GOT3 (cell line): ENCODE data around the gene CELA2A.
"Not testable (repeated sequence)": the region's sequence is repeated elsewhere in the genome, so short reads cannot be mapped to it uniquely, and the experiment has no call there.

Experiments used
- DNase-seq: peaks from one replicate; lab custom pipeline; 2025; ENCODE audit warnings: mixed read lengths; lab: John Stamatoyannopoulos, UW

Gene CELA2A

DNA sequence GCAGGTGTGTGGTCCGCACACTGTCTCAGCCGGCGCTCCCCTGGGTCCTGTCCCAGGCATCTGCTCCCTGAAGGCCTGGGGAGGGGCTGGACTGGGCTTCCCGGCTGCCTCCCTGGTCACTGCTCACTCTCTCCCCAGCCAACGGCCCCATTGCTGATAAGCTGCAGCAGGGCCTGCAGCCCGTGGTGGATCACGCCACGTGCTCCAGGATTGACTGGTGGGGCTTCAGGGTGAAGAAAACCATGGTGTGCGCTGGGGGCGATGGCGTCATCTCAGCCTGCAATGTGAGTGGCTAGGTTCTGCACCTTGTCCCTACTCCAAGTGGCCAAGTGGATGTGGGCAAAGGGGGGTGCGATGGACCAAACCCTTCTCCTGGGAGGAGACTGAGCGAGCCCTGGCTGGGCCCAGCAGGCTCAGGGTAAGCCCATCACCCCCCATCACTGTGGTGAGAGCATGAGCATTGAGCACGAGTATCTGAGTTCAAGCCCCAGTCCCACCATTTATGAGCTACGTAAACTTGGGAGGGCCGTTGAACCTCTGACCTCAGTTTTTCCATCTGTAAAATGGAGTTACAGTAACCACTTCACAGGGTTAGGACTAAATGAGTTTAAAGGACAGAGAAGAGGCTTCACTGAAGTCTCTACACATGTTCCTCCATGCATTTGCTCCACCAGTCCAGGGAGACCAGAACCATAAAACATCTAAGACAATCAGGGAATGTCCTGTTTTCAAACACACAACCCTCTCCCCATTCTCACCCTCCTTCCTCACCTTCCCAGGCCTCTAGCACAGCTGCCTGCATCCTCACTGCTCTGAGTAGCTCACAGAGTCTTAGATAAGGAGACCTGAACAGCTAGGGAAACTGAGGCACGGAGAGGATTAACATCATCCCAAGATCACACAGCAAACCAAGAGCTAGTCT, 11.8 kb upstream of the CELA2A start:
- DNase-seq = no peak

DNA sequence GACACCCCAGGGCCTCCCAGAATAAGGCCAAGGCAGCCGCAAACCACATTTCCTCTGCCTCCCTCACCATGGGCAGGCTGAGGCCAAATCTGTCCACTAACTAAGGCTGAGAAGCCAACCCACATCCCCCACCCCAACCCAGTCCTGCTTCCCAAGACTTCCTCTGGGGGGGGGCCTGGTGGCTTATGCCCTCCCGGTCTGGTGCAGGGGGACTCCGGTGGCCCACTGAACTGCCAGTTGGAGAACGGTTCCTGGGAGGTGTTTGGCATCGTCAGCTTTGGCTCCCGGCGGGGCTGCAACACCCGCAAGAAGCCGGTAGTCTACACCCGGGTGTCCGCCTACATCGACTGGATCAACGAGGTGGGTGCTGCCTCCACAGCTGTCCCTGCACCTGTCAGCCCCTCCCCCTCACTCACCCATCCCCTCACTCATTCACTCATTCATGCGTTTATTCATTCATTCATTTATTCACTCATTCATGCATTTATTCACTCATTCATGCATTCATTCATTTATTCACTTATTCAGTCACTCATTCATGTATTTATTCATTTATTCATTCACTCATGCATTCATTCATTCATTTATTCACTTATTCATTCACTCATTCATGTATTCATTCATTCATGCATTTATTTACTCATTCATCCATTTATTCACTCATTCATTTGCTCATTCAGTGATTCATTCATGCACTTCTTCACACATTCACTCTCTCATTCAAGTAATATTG, 11.0 kb upstream of the CELA2A start:
- DNase-seq = no peak

DNA sequence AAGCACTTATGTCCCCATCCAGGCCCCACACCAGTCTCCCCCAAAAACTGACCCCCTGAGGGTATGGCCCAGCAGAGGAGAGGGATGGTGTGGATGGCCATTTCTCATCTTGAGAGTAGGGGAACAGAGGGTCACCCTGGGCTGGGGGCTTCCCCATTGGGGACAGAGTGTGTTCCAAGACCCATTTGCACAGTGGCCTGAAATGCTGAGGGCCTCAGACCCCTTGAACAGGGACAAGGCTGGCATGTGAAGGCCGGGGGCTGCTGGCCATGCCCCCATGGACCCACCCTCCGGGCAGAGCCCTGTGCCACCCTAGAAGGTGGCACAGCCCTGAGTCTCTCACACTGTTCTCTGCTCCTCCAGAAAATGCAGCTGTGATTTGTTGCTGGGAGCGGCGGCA, 10.3 kb upstream of the CELA2A start:
- no peak for DNase-seq

DNA sequence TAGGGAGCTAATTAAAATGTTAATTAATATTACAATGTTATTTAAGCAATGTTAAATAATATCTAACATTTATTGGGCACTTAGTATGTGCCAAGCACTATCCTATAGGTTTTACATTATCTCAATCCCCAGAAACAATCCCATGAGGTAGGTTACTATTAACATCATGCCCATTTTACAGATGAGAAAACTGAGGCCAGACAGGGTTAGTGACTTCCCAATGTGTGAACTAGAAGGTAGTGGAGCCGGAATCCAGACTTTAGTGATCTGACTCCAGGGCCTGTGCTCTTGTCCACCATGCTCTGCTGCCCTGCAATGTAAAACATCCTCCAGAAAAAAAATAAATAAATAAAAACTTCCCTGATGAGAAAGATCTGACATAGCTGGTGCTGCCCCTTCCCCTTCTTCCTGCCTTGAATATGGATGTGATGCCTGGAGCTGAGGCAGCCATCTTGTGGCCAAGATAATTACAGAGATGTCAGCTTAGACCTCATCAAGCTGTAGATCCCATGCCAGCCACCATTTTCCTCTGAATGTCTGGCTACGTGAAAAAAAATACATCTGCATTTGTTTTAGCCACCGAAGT, 7.6 kb upstream of the CELA2A start:
- DNase-seq = no peak

DNA sequence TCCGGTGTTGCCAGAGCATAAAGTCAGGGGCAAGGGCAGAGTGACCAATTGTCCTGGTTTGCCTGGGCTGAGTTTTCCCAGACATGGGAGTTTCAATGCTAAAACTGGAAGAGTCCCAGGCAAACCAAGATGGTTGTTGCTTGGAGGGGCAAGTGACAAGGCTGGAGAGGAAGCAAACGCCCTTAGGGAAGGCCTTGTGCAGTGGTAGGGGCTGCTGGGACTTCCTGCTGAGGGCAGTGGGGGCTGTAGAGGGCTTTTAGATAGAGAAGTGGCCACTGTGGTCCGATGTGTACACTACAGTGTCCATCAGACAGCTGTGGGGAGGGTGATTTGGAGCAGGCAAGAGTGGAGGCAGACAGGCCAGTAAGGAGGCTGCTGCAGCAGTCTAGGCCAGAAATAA, 7.0 kb upstream of the CELA2A start:
- no peak for DNase-seq

DNA sequence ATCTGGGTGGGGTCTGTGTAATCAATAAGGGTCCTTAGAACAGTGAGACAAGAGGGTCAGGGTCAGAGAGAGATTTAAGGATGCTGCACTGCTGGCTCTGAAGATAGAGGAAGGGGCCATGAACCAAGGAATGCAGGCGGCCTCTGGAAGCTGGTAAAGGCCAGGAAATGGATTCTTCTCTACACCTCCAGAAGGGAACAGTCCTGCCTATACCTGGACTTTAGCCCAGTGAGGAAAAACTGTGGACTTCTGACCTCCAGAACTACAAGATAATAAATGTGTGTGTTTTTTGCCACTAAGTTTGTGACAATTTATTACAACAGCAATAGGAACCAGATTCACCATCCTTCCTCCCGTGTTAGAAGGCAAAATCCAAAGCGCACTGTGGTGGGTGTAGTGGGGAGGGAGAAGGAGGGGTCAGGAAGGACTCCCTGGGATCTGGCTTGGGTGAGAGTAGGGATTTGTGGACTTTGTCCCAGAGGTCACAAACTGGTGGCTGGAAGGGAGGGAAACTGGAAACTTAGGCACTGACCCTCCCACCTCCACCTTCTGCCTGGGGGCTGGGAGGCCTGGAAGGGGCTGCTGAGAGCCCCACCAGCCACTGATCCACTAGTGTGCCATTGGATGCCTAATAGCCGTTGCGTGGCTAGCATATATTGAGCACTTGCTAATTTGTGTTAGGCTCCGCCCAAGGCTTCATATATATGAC, 5.4 kb upstream of the CELA2A start:
- DNase-seq = no peak

DNA sequence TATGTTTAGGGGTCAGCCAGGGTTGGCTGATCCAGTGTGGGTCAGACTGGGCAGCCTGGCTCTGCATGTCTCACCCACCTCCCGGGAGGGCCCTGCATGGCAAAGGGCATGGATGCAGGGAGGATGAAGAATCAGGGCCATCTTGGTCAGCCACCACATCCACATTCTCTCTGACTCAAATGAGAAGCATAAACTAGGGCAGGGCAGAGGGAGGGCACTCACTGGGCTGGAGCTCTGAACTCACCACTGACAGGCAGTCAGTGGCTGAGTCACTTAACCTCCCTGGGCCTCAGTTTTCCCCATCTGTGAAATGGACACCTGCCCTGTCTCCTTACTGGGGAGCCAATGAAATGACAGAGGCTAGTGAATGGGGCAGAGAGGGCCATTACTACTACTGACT, 4.3 kb upstream of the CELA2A start:
- DNase-seq = no peak

DNA sequence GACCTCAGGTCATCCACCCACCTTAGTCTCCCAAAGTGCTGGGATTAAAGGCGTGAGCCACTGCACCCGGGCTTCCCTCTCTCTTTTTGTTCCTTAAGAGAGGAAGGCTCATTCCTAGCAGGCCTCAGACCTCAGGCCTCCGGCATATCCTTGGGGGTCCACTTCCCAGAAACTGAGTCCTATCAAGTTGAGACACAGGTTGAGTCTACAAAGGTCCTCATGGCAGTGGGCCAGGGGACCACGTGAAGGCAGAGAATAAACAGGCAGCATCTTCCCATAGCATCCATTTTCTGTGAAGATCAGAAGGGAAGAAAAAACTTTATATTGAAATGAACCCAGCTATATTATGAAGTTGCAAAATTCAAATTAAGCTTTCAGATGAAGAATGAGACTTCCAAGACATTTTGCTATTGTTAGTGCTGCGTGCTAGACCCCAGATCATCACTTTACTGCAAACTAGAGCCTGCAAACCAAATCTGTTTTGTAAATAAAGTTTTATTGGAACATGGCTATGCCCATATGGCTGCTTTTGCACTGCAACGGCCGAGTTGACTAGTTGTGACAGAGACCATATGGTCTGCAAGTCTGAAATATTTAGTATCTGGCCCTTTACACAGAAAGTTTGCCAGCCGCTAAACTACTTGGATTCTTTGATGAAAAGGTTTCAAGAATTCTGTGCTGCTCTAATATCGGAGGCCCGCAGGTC, 3.5 kb upstream of the CELA2A start:
- DNase-seq = no peak

DNA sequence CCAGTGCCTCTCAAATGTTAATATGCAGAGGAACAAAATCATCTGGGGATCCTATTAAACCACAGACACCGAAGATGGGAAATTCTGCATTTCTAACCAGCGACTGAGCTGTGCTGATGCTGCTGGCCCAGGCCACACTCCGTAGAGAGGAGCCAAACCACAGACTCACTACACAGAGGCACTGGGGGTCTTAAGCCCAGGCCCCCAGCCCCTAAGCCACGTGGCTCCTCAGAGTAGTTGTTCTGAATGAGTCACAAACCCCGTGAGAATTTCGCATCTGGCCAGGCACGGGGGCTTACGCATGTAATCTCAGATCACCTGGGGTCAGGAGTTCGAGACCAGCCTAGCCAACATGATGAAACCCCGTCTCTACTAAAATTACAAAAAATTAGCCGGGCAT, 2.8 kb upstream of the CELA2A start:
- DNase-seq = no peak

DNA sequence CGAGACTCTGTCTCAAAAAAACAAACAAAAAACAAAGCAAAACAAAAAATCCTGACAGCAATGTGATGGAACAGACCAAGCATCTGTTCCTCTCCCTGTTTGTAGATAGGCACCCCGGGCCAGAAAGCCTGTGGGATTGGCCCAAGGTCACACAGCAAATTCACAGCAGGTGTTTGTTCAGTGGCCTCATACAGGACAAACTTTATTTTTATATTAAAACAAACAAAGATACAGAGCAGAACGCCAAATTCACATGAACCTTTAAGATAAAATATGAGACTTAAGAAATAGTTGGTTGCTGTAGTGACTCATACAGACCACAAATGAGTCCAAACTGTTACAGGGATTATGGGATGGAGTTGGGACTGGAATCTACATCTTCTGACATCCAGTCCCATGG, 2.3 kb upstream of the CELA2A start:
- no peak for DNase-seq

DNA sequence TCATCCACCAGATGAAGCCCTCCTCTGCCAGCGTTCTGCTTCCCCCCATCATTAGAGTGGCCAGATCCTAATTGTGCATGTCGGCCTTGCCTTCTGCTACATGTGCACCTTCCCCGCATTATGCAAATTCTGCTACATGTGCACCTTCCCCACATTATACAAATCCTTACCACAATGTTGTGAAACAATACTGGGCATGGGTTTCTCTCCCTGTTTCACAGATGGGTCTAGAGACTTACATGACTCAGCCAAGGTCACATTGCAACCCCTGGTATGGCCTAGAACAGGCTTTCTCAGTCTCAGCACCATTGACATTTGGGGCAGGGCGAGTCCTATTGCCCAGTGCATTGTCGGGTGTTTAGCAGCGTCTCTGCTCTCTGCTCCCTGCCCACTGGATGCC, 1.0 kb upstream of the CELA2A start:
- DNase-seq = no peak

DNA sequence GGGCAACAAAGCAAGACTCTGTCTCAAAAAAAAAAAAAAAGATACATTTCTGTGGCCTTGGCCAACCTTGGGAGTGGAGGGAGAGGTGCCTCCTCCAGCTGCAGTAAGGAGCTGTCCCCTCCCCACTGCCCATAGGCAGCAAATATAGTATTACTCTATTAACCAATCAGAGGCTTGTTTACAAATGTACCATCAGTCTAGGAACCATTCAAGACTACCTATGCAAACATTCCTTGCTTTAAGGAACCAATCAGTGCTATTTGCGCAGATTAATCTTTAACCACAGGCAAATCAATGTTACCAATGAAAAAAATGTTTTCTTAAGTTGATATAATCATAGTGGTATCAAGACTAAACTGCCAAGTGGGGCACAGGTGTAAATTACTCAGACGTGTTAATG, 1.1 kb downstream of the CELA2A start:
- no peak for DNase-seq

DNA sequence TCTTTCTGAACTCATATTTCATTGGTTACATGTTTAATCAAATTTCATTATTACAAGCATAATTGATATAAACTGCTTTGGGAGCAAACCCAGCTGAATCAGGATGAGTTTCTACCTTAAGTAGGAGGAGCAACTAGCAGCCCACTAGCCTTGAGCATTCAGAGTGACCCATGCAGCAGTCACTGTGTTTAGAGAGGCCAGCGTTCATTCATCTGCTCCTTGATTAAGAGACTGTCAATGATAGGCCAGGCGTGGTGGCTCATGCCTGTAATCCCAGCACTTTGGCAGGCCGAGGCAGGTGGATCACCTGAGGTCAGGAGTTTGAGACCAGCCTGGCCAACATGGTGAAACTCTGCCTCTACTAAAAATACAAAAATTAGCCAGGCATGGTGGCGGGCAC, 1.9 kb downstream of the CELA2A start:
- DNase-seq = not testable (repeated sequence)

DNA sequence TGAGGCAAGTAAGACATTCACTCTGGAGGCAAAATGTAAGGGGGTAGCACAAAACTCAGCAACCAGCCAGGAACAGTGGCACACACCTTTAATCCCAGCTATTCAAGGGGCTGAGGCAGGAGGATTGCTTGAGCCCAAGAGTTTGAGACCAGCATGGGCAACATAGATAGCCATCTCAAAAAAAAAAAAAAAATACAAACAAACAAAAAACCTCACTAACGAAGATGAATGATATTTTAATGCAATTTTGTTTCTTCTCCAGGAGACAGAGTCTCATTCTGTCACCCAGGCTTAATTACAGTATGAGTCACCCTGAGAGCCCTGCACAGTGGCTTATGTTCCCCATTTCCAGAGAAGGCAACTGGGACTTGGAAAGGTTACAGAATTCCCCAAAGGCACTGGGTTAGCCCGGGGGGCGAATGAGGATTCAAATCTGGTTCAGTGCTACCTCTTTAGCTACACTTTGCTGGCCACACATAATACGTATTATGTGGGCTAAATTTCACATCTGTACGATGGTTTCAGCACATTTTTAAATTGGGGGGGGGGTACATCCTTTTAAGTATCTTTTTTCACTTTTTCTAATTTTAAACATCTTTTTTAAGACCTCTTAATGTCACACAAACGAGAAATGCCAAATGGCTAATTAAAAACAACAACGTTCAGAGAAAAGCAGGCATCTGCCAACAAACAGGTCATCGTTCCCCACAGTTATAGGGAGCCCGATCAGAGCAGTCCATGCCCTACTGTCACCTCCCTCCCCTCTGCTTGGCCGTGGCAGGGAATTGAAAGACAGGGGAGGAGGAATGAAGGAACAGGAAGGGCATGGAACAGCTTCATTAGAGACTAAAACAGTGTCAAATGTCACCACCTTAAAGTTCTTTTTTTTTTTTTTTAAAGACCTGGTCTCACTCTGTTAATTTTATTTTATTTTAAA, 3.5 kb downstream of the CELA2A start:
- no peak for DNase-seq

DNA sequence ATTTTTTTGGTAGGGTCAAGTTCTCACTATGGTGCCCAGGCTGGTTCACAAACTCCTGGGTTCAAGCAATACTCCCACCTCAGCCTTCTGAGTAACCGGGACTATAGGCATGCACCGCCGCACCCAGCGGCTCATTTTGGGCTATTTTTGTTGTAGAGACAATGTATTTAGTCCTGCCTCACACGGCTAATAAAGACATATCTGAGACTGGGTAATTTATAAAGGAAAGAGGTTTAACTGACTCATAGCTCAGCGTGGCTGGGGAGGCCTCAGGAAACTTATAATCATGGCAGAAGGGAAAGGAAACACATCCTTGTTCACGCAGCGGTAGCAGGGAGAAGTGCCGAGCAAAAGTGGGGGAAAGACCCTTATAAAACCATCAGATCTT, 4.2 kb downstream of the CELA2A start:
- DNase-seq = no peak

DNA sequence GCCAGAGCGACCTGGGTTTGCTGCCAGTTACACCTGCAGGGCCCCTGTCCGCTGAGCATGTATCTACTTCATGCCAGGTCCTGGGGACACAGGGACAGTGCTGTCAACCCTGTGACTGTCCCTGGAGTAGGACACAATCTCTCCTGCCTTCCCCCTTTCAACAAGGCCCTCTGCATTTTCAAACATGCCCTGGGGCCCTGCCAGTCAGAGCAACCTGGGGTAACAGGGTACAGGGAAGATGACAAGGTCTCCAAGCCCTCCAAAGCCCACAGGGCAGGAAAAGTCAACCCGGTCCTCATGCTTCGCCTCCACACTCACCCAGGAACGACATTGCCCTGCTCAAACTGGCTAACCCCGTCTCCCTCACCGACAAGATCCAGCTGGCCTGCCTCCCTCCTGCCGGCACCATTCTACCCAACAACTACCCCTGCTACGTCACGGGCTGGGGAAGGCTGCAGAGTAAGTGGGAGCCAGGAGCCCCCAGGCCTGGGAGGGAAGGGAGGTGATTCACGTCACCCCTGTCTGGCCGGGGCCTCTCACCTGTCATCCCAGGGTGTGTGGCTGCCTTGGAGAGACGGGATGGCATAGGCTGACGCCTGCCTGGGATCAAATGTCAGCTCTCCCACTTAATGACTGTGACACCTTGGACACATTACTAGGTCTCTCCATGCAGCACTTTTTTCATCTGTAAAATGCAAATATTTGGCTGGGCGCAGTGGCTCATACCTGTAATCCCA, 6.7 kb downstream of the CELA2A start:
- not testable (repeated sequence) for DNase-seq

DNA sequence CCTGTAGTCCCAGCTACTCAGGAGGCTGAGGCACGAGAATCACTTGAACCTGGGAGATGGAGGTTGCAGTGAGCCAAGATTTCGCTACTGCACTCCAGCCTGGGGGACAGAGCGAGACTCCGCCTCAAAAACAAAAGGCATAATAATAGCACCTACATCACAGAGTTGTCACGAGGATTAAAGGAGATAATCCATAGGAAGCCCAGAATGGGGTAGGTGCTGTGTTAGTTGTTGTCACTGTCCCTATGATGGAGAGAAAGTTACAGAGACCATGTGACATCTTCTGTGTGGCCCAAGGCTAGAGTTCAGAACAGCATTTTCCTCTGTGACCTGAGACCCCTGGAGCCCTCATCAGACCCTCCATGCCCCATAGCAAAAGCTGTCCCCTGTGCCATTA, 7.4 kb downstream of the CELA2A start:
- DNase-seq = not testable (repeated sequence)

DNA sequence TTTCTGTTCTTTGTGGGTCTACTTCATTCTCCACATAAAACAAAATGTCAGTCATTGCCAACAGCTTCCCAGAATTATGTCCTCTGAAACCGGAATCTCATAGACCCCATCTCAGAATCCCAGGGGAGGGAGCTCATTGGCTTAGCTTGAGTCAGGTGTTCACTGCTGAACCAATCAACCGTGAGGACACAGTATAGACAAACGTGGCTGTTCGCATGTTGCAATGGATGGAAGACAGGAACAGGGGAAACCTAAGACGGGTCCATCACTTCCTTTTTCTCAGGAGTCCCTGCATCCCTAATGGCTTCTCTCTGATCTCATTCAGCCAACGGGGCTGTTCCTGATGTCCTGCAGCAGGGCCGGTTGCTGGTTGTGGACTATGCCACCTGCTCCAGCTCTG, 9.1 kb downstream of the CELA2A start:
- no peak for DNase-seq

DNA sequence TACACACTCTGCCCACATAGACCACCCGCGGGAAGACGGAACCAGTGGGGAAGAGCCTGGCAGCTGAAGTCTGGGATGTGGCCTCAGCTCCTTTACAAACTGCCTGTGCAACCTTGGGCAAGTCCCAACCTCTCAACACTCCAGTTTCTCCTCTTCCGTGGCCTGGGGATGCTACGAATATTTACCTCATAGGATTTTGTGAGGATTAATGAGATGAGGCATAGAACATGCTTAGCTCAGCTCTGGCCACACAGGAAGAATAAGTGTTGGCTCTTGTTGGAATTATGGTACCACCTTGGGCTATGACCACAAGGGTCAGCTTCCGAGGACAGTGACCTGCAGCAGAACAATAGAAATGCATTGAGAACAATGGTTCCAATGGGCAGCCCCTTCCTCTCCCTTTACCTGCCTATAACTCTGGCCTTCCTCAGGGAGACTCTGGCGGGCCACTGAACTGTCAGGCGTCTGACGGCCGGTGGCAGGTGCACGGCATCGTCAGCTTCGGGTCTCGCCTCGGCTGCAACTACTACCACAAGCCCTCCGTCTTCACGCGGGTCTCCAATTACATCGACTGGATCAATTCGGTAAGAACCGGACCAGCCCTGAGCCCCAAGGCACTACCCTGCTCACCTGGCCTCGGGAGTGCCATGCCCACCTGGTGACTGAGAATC, 10.6 kb downstream of the CELA2A start:
- DNase-seq = not testable (repeated sequence)
